GM23338 (cell line): Measurements from ENCODE around the gene APBA2.

Source experiments
- CTCF ChIP-seq, 2 experiments: fragments of 200-600 bp in 1 of 2; sonication (generic) in 1 of 2; conservative IDR thresholded peaks; 2 replicates each; pipeline versions ENCODE4 v1.5.1 to v1.6.1; 2016 to 2017; ENCODE audit warnings: antibody characterized with exemption in 2 of 2, low read depth in 2 of 2, mild to moderate bottlenecking in 2 of 2, moderate library complexity in 1 of 2
- EZH2 ChIP-seq: fragments of 200-600 bp; sonication (generic); IDR thresholded peaks from one replicate; pipeline ENCODE4 v1.8.0; 2017; ENCODE audit warnings: antibody characterized with exemption, mild to moderate bottlenecking, low read depth; ENCODE audit not compliant: unreplicated experiment
- POLR2AphosphoS5 ChIP-seq: IDR thresholded peaks from 2 replicates; pipeline ENCODE4 v1.6.1; 2016; ENCODE audit warnings: antibody characterized with exemption, low read depth
- ZNF462 ChIP-seq: fragments of 250-450 bp; sonication (Bioruptor Pico); IDR thresholded peaks from 2 replicates; pipeline ENCODE4 v1.5.0; 2020; ENCODE audit warnings: mild to moderate bottlenecking, moderate library complexity

GRCh38 chr15:29100486-29101000, 214.8 kb downstream of the APBA2 start:
- no peak for TF ChIP-seq EZH2
- no peak for TF ChIP-seq CTCF (conservative IDR thresholded peaks at IDR 0.05; ENCODE audit: low read depth in 2 of 2)
- TF ChIP-seq POLR2AphosphoS5: no peak
- no peak for TF ChIP-seq ZNF462
